ENCODE measurements around the gene AGBL3. TPM values are rescaled to one million over a fixed set of nuclear protein-coding genes. Genes with fewer than 3 reads are reported as not detected.

AGBL3 gene
- total and polyA plus RNA-seq, 9 donors = 2.0 to 8.1 (median 4.2) TPM

- no peaks in the 10 kb centered on the region for H3K36me3 ChIP-seq
- TF ChIP-seq POLR2A (IDR thresholded peaks at IDR 0.05) (no peak), EP300 (IDR thresholded peaks at IDR 0.05) (no peak), CTCF (IDR thresholded peaks at IDR 0.05) (no peak)
- no peaks in the 10 kb centered on the region for H3K9me3 ChIP-seq
- intact Hi-C loops (cut with DNase I) = loop anchor here in 2 of 4 donors (5.0 to 10.0 kb wide), 2 partner anchors 152 to 169 kb away; partner anchors contain the start of gene TMEM140 (in 1 of the 2)
- no peak for DNase-seq
- WGBS, 3 donors = 20 to 38% (median 26%) methylated on average over 6 of the region's 6 CpGs
- H3K4me1 ChIP-seq (ENCODE audit: insufficient read depth) = peaks cover 23% of the 10 kb centered on the region
- H3K4me3 ChIP-seq = no peak overlapping the region
- H3K27ac ChIP-seq = peak overlapping the region in 1 of 2 donors; percentile 55
- H3K27me3 ChIP-seq = no peaks in the 10 kb centered on the region
These were observed 9.2 kb downstream of the AGBL3 start for GRCh38 chr7:134995239-134996096.

GRCh38 chr7:134996097-134996550, 9.8 kb downstream of the AGBL3 start:
- TF ChIP-seq POLR2A (IDR thresholded peaks at IDR 0.05) (no peak), EP300 (IDR thresholded peaks at IDR 0.05) (no peak), CTCF (IDR thresholded peaks at IDR 0.05) (no peak)
- peaks cover 23% of the 10 kb centered on the region for H3K4me1 ChIP-seq (ENCODE audit: insufficient read depth)
- H3K27me3 ChIP-seq = no peaks in the 10 kb centered on the region
- 21 to 35% (median 23%) methylated on average over 2 of the region's 2 CpGs for WGBS, 3 donors
- no peak overlapping the region for H3K4me3 ChIP-seq
- H3K27ac ChIP-seq = peak overlapping the region in 1 of 2 donors; percentile 55
- no peaks in the 10 kb centered on the region for H3K36me3 ChIP-seq
- intact Hi-C loops (cut with DNase I) = loop anchor here in 2 of 4 donors (5.0 to 10.0 kb wide), 2 partner anchors 151 to 169 kb away; partner anchors contain the start of gene TMEM140 (in 1 of the 2)
- no peaks in the 10 kb centered on the region for H3K9me3 ChIP-seq
- no peak for DNase-seq

- DNase-seq = no peak
- TF ChIP-seq EP300 (IDR thresholded peaks at IDR 0.05) = no peak
- no peak for TF ChIP-seq POLR2A (IDR thresholded peaks at IDR 0.05)
- no peak for TF ChIP-seq CTCF (IDR thresholded peaks at IDR 0.05)
- H3K4me3 ChIP-seq = no peak overlapping the region
- H3K27ac ChIP-seq = no peak overlapping the region
- 92 to 95% (median 93%) methylated on average over 3 of the region's 3 CpGs for WGBS, 3 donors
- H3K36me3 ChIP-seq = no peaks in the 10 kb centered on the region
- intact Hi-C loops (cut with DNase I) = loop anchor here in 2 of 4 donors (5.0 to 10.0 kb wide), 2 partner anchors 150 to 167 kb away; partner anchors contain the start of gene TMEM140 (in 1 of the 2)
- no peaks in the 10 kb centered on the region for H3K27me3 ChIP-seq
- H3K9me3 ChIP-seq = no peaks in the 10 kb centered on the region
- H3K4me1 ChIP-seq (ENCODE audit: insufficient read depth) = peaks cover 16% of the 10 kb centered on the region
These were observed 11.0 kb downstream of the AGBL3 start for GRCh38 chr7:134997214-134997885.

- TF ChIP-seq EP300 (IDR thresholded peaks at IDR 0.05) (no peak), POLR2A (IDR thresholded peaks at IDR 0.05) (no peak), CTCF (IDR thresholded peaks at IDR 0.05) (no peak)
- 95 to 99% (median 96%) methylated on average over 3 of the region's 3 CpGs for WGBS, 3 donors
- no peaks in the 10 kb centered on the region for H3K27me3 ChIP-seq
- H3K4me1 ChIP-seq (ENCODE audit: insufficient read depth) = peaks cover 13% of the 10 kb centered on the region
- H3K36me3 ChIP-seq = no peaks in the 10 kb centered on the region
- no peaks in the 10 kb centered on the region for H3K9me3 ChIP-seq
- no peak overlapping the region for H3K4me3 ChIP-seq
- intact Hi-C loops (cut with DNase I) = loop anchor here in 2 of 4 donors (5.0 to 10.0 kb wide), 2 partner anchors 148 to 166 kb away; partner anchors contain the start of gene TMEM140 (in 1 of the 2)
- H3K27ac ChIP-seq = no peak overlapping the region
- no peak for DNase-seq
These were observed 12.8 kb downstream of the AGBL3 start for GRCh38 chr7:134999136-134999535.

All from ovary (tissue), 9 donors.